ENCODE data around the gene WDR72. TPM values are rescaled to one million over a fixed set of nuclear protein-coding genes. Genes with fewer than 3 reads are reported as not detected.

The WDR72 gene
- total RNA-seq, 2 donors from 2014 or later, result 0.08 TPM; not detected in 1

- Histone ChIP-seq H3K27ac (no peak overlapping the region), H3K36me3 (no peaks in the 10 kb centered on the region), H3K4me1 (no peaks in the 10 kb centered on the region), H3K9me3 (no peaks in the 10 kb centered on the region), H3K4me3 (no peak overlapping the region), H3K27me3 (no peaks in the 10 kb centered on the region)
- DNase-seq (ENCODE audit: low spot score), result no peak
- no peak for TF ChIP-seq CTCF (IDR thresholded peaks at IDR 0.05)
These were observed 285.6 kb downstream of the WDR72 start for GRCh38 chr15:53473886-53474285.

- TF ChIP-seq CTCF (IDR thresholded peaks at IDR 0.05), result no peak
- Histone ChIP-seq H3K9me3 (no peaks in the 10 kb centered on the region), H3K4me1 (no peaks in the 10 kb centered on the region), H3K27ac (no peak overlapping the region), H3K4me3 (no peak overlapping the region), H3K36me3 (no peaks in the 10 kb centered on the region), H3K27me3 (no peaks in the 10 kb centered on the region)
- DNase-seq (ENCODE audit: low spot score), result no peak
These were observed 286.0 kb downstream of the WDR72 start for GRCh38 chr15:53473435-53473834.

GRCh38 chr15:53472883-53473282 is 286.6 kb downstream of the WDR72 start:
- no peaks in the 10 kb centered on the region for H3K36me3 ChIP-seq
- no peak overlapping the region for H3K4me3 ChIP-seq
- no peak for TF ChIP-seq CTCF (IDR thresholded peaks at IDR 0.05)
- H3K4me1 ChIP-seq, result no peaks in the 10 kb centered on the region
- no peaks in the 10 kb centered on the region for H3K27me3 ChIP-seq
- H3K27ac ChIP-seq, result no peak overlapping the region
- no peak for DNase-seq (ENCODE audit: low spot score)
- no peaks in the 10 kb centered on the region for H3K9me3 ChIP-seq

- no peaks in the 10 kb centered on the region for H3K36me3 ChIP-seq
- no peak overlapping the region for H3K27ac ChIP-seq
- no peaks in the 10 kb centered on the region for H3K9me3 ChIP-seq
- no peak overlapping the region for H3K4me3 ChIP-seq
- no peaks in the 10 kb centered on the region for H3K4me1 ChIP-seq
- TF ChIP-seq CTCF (IDR thresholded peaks at IDR 0.05), result no peak
- H3K27me3 ChIP-seq, result no peaks in the 10 kb centered on the region
- no peak for DNase-seq (ENCODE audit: low spot score)
These were observed 287.3 kb downstream of the WDR72 start for GRCh38 chr15:53472210-53472609.

GRCh38 chr15:53470743-53471142 is 288.7 kb downstream of the WDR72 start:
- Histone ChIP-seq H3K36me3 (no peaks in the 10 kb centered on the region), H3K4me3 (no peak overlapping the region), H3K27me3 (no peaks in the 10 kb centered on the region), H3K4me1 (no peaks in the 10 kb centered on the region), H3K27ac (no peak overlapping the region), H3K9me3 (no peaks in the 10 kb centered on the region)
- TF ChIP-seq CTCF (IDR thresholded peaks at IDR 0.05), result no peak
- no peak for DNase-seq (ENCODE audit: low spot score)

GRCh38 chr15:53469422-53469821 is 290.0 kb downstream of the WDR72 start:
- DNase-seq (ENCODE audit: low spot score), result no peak
- no peaks in the 10 kb centered on the region for H3K27me3 ChIP-seq
- no peak overlapping the region for H3K4me3 ChIP-seq
- H3K9me3 ChIP-seq, result no peaks in the 10 kb centered on the region
- no peak for TF ChIP-seq CTCF (IDR thresholded peaks at IDR 0.05)
- no peaks in the 10 kb centered on the region for H3K36me3 ChIP-seq
- H3K4me1 ChIP-seq, result no peaks in the 10 kb centered on the region
- H3K27ac ChIP-seq, result no peak overlapping the region

Data from right atrium auricular region (tissue), 2 donors.